Peyer's patch (tissue), 4 donors: Measurements from ENCODE around the gene SCG3.

Source experiments
- POLR2A ChIP-seq, 2 donors: fragments of 450-650 bp; IDR thresholded peaks; one replicate each; pipeline ENCODE4 v1.5.1; 2017; ENCODE audit warnings: antibody characterized with exemption in 2 of 2, mild to moderate bottlenecking in 2 of 2, moderate library complexity in 2 of 2
- TF ChIP-seq, protein P1 (sequence below), 6 experiments: fragments of 450-650 bp in 4 of 6; fragments of 200-600 bp in 2 of 6; sonication (generic) in 1 of 6; IDR thresholded peaks; one replicate each; pipeline ENCODE4 v1.5.1; 2017 to 2019; ENCODE audit warnings: antibody characterized with exemption in 6 of 6, mild to moderate bottlenecking in 3 of 6, moderate library complexity in 1 of 6

GRCh38 chr15:51735228-51736010 is 54.1 kb downstream of the SCG3 start:
- TF ChIP-seq, protein P1, sequence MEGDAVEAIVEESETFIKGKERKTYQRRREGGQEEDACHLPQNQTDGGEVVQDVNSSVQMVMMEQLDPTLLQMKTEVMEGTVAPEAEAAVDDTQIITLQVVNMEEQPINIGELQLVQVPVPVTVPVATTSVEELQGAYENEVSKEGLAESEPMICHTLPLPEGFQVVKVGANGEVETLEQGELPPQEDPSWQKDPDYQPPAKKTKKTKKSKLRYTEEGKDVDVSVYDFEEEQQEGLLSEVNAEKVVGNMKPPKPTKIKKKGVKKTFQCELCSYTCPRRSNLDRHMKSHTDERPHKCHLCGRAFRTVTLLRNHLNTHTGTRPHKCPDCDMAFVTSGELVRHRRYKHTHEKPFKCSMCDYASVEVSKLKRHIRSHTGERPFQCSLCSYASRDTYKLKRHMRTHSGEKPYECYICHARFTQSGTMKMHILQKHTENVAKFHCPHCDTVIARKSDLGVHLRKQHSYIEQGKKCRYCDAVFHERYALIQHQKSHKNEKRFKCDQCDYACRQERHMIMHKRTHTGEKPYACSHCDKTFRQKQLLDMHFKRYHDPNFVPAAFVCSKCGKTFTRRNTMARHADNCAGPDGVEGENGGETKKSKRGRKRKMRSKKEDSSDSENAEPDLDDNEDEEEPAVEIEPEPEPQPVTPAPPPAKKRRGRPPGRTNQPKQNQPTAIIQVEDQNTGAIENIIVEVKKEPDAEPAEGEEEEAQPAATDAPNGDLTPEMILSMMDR (IDR thresholded peaks at IDR 0.05), result no peak
- no peak for TF ChIP-seq POLR2A (IDR thresholded peaks at IDR 0.05)
